ENCODE data around the gene CYP21A2. TPM values are rescaled to one million over a fixed set of nuclear protein-coding genes. Genes with fewer than 3 reads are reported as not detected.
"Not testable (repeated sequence)": the region's sequence is repeated elsewhere in the genome, so short reads cannot be mapped to it uniquely, and the experiment has no call there.

CYP21A2 gene
- total RNA-seq = under 1 TPM in 1 of 4 donors, not detected in 3; 0.57 TPM

GRCh38 chr6:32037598-32038524 lies at the start of gene CYP21A2:
TSS of gene CYP21A2 (plus strand) at chr6:32038415. CDS start at chr6:32038423, 8 bp downstream.
- TF ChIP-seq, protein P1, sequence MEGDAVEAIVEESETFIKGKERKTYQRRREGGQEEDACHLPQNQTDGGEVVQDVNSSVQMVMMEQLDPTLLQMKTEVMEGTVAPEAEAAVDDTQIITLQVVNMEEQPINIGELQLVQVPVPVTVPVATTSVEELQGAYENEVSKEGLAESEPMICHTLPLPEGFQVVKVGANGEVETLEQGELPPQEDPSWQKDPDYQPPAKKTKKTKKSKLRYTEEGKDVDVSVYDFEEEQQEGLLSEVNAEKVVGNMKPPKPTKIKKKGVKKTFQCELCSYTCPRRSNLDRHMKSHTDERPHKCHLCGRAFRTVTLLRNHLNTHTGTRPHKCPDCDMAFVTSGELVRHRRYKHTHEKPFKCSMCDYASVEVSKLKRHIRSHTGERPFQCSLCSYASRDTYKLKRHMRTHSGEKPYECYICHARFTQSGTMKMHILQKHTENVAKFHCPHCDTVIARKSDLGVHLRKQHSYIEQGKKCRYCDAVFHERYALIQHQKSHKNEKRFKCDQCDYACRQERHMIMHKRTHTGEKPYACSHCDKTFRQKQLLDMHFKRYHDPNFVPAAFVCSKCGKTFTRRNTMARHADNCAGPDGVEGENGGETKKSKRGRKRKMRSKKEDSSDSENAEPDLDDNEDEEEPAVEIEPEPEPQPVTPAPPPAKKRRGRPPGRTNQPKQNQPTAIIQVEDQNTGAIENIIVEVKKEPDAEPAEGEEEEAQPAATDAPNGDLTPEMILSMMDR (IDR thresholded peaks at IDR 0.05; ENCODE audit: low read depth) = not testable (repeated sequence)

- TF ChIP-seq, protein P1 (IDR thresholded peaks at IDR 0.05; ENCODE audit: low read depth) = not testable (repeated sequence)
Observed at GRCh38 chr6:32014547-32014946, 23.7 kb upstream of the CYP21A2 start, which contains the start of gene C4B. TSS of gene C4B (plus strand) at chr6:32014795. CDS start at chr6:32014846, 51 bp downstream.

DNA sequence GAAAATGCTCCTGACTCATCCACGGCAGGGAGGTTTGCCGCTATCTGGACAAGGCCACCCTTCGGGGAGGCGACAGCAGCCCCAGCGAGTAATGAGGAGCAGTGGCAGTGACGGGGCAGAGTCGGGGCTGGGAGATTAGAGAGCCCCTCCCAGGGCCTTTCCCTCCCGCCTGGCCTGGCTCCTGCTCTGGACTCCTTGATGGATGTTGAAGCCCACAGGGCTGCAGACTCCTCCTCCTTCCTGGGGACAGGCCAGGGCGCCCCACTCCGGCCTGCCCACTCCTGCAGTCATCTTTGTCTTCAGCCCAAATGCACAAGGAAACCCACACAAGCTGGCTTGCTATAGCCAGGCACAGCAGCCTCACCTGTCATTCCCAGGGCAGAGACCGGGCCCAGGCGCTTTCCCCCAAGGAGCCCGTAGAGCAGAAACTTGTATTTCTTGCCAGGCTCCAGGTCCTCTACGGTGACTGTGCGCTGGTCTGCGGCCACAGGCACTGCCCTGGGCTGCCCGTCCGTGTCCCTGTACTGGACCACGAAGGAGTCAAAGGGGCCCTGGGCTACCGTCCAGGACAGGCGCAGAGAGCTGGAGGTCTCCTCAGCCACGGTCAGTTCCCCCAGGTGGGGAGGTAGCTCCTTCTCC lies 7.7 kb downstream of the CYP21A2 start:
- TF ChIP-seq, protein P1 (IDR thresholded peaks at IDR 0.05; ENCODE audit: low read depth) = no peak

DNA sequence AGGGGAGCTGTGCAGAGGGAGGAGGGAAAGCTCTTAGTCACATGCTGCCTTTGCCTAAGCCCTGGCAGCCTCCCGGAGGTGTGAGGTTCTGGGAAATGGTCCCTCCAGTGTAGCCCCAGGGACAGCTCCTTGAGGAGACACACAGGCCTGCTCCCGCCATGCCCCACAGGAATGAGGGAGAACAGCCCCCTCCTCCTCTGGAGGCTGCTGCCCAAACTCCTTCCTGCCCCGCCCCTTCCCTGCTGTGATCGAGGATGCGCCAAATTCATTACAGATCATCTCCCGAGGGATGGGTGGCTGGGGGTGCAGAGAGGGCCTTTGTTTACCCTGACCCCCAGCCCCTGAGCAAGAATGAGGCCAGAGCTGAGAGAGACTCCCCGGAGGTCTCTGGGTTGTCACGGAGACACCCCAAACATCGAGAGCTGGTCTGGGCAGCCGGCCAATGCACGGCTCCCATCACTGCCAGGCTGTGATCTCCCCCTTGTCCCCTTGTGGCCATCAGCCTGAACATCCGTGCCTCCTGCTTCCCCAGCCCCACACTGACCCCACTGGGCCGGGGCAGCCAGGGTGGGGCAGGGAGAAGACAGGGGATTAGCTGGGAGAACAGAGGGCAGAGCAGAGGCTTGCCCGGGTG lies 8.4 kb downstream of the CYP21A2 start:
- TF ChIP-seq, protein P1 (IDR thresholded peaks at IDR 0.05; ENCODE audit: low read depth) = no peak

DNA sequence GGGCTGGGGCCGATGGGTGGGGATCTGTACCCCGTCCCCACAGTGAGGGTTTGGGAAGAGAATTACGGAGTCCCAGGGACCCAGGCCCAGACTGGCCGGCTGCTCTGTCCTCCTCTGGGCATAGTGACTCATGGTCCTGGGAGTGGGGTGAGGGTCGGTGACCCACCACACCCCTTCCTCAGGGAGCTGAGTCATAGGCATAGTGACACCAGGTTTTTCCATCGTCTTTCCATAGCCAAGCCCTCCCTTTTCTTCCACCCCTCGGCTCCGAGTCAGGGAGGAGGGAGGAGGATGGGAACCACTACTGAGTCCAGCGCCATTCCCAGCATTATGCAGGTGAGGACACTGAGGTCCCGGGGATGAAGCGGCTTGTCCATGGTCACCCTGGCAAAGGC lies 8.9 kb downstream of the CYP21A2 start:
- TF ChIP-seq, protein P1 (IDR thresholded peaks at IDR 0.05; ENCODE audit: low read depth) = no peak

DNA sequence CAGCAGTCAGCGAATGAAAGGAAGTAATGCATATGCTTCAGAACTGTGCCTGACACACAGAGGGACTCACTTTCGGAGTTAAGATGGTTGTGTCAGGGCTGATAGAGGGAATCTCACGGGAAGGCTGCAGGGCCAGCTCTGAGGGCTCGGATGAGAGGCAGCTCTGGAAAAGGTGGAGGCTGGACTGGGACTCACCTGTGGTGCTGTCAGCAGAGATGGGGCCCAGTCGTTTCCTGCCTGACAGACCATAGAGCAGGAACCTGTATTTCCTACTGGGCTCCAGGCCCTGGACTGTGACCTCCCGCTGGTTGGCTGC lies 9.3 kb downstream of the CYP21A2 start:
- TF ChIP-seq, protein P1 (IDR thresholded peaks at IDR 0.05; ENCODE audit: low read depth) = no peak

All from subcutaneous adipose tissue (tissue), 4 donors.